Posterior cingulate gyrus (tissue), 11 donors: ENCODE results near the gene WBP4.
"Not testable (repeated sequence)": the region's sequence is repeated elsewhere in the genome, so short reads cannot be mapped to it uniquely, and the experiment has no call there.

Experiments
- DNase-seq, 10 donors: peaks; one replicate each; pipeline versions ENCODE4 v3.0.0 to v3.0.0-alpha.2; 2020 to 2021; ENCODE audit warnings: mixed read lengths in 3 of 10
- intact Hi-C: fragments of 100-400 bp; cut with DNase I; formaldehyde crosslinking; loops from one replicate; pipeline ENCODE4 v1.15.1; 2023

WBP4 gene

DNA sequence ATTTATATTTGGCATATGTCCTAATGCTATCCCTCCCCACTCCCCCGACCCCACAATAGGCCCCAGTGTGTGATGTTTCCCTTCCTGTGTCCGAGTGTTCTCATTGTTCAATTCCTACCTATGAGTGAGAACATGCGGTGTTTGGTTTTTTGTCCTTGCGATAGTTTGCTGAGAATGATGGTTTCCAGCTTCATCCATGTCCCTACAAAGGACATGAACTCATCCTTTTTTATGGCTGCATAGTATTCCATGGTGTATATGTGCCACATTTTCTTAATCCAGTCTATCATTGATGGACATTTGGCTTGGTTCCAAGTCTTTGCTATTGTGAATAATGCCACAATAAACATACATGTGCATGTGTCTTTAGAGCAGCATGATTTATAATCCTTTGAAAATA lies 18.9 kb upstream of the WBP4 start:
- DNase-seq, intact Hi-C loops: not testable (repeated sequence)

DNA sequence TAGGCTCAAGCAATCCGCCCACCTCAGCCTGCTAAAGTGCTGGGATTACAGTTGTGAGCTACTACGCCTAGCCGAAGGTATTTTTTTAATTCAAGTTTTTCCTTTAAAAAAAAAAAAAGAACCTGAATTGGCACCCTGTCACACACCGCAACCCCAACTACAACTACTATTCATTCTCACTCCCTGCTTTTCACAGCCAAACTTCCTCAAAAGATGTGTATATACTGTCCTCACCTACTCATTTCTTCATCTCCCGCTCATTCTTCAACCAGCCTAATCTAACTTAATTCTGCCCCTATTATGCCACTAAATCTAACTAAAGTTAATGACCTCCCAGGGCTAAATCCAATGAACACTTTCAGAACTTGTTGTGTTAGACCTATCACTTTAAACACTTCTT lies 12.7 kb upstream of the WBP4 start:
- no peak for DNase-seq
- intact Hi-C loops: no loop called here

DNA sequence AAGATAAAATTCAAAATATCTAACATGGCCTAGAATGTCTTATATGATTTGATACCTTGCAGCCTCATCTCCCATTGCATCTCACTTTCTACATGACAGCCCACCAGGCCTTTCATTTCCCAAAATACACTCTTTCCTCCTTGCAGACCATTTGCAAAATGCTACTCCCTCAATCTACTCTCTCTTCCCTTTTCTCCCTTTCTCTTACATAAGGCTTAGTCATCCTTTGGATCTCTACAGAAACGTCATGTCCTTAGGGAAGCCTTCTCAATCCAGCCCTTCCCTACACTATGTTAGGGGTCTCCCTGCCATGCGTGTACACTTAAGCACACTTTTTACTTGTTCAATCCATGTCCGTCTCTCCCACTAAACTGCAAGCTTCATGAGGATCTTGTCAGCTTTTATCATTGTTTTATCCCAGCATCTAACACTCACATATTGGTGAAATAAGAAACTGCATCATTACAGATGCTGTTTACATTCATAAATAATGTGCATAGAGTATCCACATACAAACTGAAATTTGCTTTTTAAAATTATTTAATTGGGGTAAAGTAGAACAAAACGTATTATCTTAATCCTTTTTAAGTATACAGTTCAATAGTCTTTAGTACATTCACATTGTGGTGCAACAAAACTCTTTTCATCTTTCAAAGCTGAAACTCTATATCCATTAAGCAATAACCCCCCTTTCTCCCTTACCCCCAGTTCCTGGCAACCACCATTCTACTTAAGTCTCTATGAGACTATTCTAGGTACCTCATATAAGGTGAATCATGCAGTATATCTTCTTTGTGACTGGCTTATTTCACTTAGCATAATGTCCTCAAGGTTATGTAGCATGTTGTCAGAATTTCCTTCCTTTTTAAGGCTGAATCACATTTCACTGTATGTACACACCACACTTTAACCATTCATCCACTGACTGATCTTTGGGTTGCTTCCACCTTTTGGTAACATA lies 11.5 kb upstream of the WBP4 start:
- no peak for DNase-seq
- intact Hi-C loops: no loop called here

DNA sequence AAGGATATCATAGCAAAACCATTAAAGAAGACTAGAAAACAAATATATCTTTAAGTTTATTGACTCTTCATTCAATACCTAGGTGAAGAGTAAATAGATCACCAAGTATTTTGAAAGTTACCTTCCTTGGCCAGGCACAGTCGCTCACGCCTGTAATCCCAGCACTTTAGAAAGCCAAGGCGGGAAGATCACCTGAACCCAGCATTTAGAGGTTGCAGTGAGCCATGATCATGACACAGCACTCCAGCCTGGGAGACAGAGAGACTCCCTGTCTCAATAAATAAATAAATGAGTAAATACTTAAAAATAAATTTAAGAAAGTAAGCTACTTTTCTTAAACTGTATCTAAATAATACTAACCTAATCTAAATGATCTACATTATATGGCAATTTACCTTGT lies 8.9 kb upstream of the WBP4 start:
- intact Hi-C loops: no loop called here
- no peak for DNase-seq

DNA sequence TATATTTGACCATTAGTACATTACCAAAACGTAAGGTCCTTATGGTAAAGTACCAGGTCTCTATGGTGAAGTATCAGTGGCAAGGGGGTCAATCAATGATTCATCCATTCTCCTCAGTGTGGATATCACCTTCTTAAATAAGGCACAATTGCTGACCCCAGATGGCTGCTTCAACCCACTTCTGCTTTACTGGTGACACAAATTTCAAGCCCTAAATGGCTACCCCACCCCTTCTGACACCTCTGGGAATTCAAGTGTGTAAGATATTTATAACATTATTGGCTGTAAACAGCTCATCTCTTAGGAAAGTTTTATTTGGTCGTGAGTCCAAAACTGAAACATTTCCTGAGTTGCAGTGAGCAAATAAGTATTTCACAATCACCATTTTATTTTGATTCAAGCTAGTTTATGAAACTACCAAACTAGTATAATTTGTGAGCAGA lies 7.9 kb upstream of the WBP4 start:
- intact Hi-C loops: no loop called here
- DNase-seq: no peak

DNA sequence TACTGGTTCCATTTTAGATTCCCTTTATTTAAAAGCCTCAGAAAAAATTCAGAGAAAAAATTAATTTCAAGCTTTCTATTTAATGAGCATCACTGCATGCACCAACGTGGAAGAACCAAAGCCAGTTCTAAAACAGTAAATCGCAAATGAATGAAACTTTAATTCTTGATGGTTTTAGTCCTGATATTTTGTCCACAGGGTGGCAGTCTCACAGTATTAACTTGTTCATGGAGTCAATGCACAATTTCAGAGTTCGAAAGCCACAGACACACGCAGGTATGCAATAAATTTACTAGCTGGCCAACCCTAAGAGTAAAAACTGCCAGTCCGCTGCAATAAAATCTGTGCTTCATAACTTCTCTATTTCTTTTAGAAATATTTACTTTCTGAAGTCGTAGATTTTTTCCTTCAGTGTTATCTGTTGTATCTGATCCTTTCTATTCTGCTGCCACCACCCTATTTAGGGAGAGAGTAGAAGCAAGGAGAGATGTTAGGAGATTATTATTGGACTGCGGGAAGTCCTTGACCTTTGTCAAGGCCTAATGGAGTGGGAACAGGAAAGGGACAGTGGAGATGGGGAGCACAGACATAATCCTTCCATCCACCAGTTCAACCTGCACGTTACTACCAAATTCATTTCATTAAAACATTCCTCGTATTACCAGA lies 7.0 kb upstream of the WBP4 start:
- intact Hi-C loops: no loop called here
- no peak for DNase-seq

DNA sequence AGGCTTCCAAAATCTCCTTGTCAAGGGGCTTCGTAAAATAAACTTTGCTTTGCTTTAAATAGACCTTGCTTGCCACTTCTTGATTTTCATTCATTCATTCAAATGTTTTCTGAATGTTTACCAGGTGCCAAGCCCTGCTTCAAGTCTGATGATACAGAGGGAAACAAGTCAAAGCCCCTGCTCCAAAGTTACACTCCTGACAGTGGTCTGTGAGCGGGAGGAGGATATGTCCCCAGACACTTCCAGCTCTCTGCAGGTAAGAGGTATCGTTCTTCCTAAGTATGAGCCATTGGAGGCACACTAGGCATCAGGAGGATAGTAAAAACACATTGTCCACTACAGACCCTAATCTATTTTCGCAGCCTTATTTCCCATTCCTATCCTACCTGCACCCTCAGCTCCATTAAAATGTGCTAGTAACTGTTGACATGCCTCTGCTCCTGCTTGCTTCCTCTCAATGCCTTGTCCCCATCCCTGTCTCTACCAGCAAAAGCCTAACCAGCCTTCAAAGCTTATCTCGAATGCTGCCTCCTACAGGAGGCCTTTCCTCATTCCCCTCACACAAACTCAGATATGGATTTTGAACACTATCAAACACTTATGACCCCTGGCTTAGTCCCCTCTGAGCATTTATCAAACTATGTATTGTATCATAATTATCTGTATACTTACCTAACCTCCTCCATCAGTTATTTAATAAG lies 6.2 kb upstream of the WBP4 start:
- intact Hi-C loops: no loop called here
- no peak for DNase-seq

DNA sequence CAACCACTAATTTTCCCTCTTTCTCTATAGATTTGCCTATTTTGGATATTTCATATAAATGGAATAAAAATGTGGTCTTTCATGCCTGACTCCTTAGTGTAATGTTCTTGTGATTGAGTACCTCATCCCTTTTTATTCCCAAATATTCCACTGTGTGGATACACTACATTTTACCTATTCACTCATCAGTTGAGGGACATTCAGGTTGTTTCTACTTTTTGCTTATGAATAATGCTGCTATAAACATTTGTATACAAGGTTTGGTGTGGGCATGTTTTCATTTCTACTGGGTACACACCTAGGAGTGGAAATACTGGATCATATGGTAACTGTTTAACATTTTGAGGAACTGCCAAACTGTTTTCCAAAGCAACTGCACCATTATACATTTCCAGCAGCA lies 5.1 kb upstream of the WBP4 start:
- DNase-seq: no peak
- intact Hi-C loops: no loop called here

DNA sequence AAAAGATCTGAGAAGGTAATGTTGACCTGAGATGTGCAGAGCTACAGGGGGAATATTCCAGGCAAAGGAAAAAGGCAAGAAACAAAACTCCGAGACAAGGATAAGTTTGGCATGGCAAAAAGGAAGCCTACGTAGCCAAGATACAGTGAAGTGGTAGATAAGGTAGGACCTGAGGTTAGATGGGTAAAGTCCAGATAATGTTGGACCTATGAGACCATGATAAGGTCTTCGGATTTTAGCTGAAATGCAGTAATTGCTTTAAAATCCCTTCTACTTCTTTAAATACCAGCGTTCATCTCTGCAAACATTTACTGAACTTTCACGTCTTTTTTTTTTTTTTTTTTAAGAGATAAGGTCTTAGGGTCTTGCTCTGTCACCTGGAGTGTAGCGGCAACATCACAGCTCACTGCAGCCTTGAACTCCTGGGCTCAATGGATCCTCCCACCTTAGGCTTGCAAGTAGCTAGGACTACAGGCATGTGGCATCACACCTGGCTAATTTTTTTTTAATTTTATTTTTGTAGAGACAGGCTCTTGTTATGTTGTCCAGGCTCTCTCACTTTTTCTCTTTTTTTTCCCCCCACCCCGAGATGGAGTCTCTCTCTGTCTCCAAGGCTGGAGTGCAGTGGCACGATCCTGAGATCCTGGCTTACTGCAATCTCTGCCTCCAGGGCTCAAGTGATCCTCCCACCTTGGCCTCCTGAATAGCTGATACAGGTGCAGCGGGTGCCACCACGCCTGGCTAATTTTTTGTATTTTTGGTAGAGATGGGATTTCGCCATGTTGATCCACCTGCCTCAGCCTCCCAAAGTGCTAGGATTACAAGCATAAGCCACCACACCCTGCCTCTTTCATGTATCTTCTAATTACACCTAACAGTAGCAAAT lies 4.2 kb upstream of the WBP4 start:
- intact Hi-C loops: no loop called here
- DNase-seq: no peak

DNA sequence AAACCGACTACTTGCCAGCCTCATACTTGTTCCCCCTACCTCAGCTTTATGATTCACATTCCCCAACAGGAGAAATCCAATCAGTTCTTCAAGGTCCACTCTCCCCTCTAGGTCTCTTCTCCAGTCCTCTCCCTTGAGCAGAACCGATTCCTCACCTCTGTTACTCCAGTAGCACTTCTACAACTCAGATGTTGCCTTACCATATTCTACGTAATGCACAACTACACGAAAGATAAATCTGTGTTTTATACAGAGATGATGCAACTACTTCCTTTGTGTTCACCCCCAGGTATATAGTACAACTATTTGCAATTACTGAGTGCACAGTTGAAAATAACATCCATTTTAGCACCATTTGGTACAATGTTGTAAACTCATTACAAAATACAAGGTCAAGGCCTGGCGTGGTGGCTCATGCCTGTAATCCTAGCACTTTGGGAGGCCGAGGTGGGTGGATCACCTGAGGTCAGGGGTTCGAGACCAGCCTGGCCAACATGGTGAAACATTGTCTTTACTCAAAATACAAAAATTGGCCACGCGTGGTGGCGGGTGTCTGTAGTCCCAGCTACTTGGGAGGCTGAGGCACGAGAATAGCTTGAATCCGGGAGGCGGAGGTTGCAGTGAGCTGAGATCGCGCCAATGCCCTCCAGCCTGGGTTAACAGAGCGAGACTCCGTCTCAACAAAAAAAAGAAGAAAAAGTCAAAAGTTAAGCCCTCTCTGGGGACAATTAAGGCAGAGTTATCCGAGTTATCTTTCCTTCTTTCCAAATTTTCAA lies 2.8 kb upstream of the WBP4 start:
- intact Hi-C loops: no loop called here
- DNase-seq: no peak

DNA sequence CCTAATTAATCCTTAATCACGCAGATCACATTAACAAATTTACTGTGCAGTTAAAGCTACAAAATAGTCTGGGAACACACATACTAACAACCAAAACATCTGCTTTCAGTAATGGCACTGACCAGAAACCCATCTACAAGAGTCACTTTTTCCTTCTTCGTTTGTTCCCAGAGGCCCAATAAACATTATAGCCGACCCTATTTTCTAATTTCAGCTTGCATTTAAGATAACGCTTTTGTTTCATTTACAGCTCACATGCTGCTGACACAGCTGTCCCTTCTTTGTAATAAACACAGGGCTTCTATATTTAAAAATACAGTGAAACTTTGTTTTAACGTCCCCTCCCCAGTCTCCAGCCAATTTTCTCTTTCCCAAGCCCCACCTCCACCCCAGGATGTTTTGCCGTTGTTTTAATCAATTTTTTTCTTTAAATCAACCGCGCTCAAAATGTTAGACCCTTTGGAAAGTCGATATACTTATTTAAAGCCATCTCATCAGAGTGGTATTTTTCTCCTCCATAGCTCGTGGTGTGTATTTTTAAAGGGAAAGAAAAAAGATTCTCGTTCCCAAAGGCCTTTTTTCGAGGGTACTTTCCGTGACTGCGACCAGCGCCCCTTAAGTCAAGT lies 1.7 kb upstream of the WBP4 start:
- intact Hi-C loops: loop anchor here (1.0 to 10.0 kb wide), 5 partner anchors 42 to 137 kb away; partner anchors contain the start of genes ELF1, KBTBD6 and KBTBD7
- DNase-seq: no peak

DNA sequence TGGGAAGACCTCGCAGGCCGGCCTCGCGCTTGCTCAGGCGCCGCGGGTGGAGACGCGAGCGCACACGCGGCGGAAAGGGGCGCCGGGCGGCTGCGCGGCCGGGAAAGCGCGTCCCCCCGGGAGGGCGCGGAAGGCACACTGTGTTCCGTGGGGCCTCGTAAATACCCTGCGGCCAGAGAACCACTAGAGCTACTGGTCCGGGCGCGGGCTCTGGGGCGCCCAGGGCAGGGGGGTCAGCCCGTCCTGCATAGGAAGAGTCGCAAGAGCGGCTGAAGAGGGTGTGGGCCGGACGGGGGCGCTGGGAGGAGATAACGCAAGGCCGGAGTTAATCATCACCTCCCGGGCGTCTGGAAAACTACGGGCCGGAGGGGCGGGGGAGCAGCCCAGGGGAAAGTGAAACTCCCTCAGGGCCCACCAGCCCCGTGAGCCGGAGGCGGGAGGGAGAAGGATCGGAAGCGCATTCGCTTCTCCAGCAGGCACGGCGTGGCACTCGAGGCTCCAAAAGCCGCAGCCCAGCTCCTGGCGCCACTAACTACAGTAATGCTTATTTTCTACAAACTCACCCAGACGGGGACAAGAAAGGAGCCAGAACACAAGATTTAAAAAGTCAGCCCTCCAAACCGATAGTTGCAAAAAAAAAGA lies 1.1 kb upstream of the WBP4 start:
- intact Hi-C loops: loop anchor here (1.0 to 10.0 kb wide), 5 partner anchors 43 to 138 kb away; partner anchors contain the start of genes ELF1, KBTBD6 and KBTBD7
- peak; percentile 74 to 98 (median 86) for DNase-seq

DNA sequence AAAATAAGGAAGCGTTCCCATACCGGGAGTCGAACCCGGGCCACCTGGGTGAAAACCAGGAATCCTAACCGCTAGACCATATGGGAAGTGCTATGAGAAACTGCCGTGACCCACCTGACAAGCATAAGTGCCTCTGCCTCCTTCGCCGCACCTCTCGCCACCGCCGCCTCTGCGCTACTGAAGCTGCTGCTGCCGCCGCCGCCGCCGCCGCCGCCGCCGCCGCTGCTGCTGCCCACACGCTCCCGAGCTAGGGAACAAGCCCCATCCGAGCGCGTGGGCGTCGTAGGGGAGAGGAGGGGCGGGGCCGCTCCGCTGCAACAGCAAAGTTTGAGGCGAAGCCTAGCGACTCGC lies 610 bp upstream of the WBP4 start:
- intact Hi-C loops: loop anchor here (1.0 to 10.0 kb wide), 5 partner anchors 43 to 138 kb away; partner anchors contain the start of genes ELF1, KBTBD6 and KBTBD7

DNA sequence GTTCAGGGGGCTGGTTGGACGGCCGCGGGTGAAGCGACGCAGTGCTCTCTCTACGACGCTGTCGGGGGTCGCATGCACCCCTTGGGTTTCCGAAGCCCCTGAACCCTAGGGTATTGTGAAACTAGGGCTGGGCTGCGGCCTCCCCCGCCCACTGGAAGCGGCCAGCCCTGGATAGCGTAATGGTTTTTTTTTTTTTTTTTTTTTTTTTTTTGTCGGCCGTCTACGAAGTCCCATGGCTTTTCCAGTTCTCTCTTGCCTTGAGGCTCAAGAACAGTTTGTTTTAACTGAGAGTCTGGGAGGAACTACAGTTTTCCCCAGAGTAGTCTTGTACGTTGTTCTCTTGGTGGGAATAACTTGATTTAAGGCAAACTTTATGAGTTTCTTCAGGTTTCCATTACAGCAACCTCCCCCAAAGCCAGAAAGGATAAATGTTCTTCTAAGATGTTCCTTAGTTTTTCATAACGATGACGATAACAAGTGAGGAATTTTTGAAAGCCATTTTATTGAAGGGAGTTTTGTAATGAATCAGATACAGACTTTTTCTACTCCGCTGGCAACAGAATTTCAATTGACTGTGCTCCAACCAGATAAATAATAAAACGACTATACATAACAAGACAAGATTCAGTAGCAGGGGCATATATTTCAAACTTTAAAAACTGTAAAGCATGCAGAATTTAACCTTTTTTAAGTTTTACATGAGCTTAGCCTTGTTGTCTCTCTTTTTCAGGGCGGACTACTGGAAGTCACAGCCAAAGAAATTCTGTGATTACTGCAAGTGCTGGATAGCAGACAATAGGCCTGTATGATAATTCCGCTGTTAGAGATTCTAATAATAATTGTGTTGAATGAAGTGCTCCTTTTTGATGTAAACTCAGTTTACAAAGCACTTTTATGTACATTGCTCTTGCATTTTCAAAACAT lies 867 bp downstream of the WBP4 start:
- intact Hi-C loops: loop anchor here (5.0 to 10.0 kb wide), 4 partner anchors 45 to 140 kb away; partner anchors contain the start of genes ELF1 and KBTBD7
- DNase-seq: no peak

More for the DNA sequence above, 610 bp upstream of the WBP4 start:
- peak; percentile 74 to 98 (median 87) for DNase-seq

DNA sequence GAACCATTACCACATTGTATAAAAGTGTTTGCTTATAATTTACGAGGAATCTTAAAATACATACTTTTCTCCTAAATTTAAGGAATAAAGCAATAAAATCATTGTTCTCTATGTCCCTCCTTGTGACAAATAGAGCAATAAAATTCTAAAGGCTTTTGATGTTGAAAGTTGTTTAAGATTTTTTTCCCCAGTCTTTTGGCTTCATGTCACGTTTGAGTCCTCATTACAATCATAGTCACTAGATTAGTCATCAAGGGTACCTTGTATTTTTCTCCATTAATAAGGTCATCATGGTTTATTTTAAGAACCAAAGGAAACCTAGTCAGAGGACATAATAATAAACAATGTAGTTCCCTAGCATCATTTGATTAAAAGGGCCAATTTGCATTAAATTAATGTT lies 3.2 kb downstream of the WBP4 start:
- intact Hi-C loops: loop anchor here (5.0 to 10.0 kb wide), 4 partner anchors 47 to 142 kb away; partner anchors contain the start of genes ELF1 and KBTBD7
- DNase-seq: no peak

DNA sequence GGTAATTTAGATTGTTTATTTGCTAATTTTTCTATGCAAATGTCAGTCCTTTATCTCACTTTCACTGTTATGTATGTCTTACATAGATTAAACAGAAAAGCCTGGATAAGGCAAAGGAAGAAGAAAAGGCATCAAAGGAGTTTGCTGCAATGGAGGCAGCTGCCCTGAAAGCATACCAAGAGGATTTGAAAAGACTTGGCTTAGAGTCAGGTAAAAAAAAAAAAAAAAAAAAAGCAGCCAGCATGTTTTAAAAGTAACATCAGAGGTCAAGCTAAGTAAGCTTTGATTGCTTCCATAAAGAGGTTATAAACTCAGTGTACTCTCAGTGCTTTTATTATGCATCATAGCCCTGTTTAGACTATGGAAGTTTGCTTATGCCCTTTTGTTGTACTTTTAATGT lies 3.8 kb downstream of the WBP4 start:
- intact Hi-C loops: loop anchor here (10.0 kb wide), 1 partner anchor 130 kb away; the partner anchor contains the start of gene KBTBD7
- no peak for DNase-seq

DNA sequence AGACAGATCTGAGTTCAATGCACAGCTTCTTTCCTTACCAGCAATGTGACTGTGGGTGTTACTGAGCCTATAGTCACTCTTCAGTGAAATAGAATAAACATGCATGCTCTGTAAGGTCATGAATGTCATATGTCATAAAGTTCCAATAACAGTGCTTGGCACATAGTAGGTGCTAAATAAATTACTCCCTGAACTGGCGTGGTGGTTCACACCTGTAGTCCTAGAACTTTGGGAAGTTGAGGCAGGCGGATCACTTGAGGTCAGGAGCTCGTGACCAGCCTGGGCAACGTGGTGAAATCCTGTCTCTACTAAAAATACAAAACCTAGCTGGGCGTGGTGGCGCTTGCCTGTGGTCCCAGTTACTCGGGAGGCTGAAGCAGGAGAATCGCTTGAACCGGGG lies 13.2 kb downstream of the WBP4 start:
- DNase-seq: no peak
- intact Hi-C loops: loop anchor here (2.0 kb wide), 1 partner anchor 148 kb away; no protein-coding TSS in a partner anchor
